ENCODE measurements around the gene LRRTM2.
"Not testable (repeated sequence)": the region's sequence is repeated elsewhere in the genome, so short reads cannot be mapped to it uniquely, and the experiment has no call there.

The LRRTM2 gene

GRCh38 chr5:138843316-138844124 is 31.6 kb downstream of the LRRTM2 start:
- no peak overlapping the region for H3K4me3 ChIP-seq (ENCODE audit: low read length)
- TF ChIP-seq, protein P1, sequence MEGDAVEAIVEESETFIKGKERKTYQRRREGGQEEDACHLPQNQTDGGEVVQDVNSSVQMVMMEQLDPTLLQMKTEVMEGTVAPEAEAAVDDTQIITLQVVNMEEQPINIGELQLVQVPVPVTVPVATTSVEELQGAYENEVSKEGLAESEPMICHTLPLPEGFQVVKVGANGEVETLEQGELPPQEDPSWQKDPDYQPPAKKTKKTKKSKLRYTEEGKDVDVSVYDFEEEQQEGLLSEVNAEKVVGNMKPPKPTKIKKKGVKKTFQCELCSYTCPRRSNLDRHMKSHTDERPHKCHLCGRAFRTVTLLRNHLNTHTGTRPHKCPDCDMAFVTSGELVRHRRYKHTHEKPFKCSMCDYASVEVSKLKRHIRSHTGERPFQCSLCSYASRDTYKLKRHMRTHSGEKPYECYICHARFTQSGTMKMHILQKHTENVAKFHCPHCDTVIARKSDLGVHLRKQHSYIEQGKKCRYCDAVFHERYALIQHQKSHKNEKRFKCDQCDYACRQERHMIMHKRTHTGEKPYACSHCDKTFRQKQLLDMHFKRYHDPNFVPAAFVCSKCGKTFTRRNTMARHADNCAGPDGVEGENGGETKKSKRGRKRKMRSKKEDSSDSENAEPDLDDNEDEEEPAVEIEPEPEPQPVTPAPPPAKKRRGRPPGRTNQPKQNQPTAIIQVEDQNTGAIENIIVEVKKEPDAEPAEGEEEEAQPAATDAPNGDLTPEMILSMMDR (conservative IDR thresholded peaks at IDR 0.05; ENCODE audit: low read length) = no peak
- peak; percentile 33 for DNase-seq (ENCODE audit: low read depth)

GRCh38 chr5:138841531-138841930 is 33.6 kb downstream of the LRRTM2 start:
- H3K4me3 ChIP-seq (ENCODE audit: low read length) = no peak overlapping the region
- no peak for DNase-seq (ENCODE audit: low read depth)
- TF ChIP-seq, protein P1 (conservative IDR thresholded peaks at IDR 0.05; ENCODE audit: low read length) = no peak

GRCh38 chr5:138840103-138840502 is 35.0 kb downstream of the LRRTM2 start:
- no peak for DNase-seq (ENCODE audit: low read depth)
- TF ChIP-seq, protein P1 (conservative IDR thresholded peaks at IDR 0.05; ENCODE audit: low read length) = no peak

DNA sequence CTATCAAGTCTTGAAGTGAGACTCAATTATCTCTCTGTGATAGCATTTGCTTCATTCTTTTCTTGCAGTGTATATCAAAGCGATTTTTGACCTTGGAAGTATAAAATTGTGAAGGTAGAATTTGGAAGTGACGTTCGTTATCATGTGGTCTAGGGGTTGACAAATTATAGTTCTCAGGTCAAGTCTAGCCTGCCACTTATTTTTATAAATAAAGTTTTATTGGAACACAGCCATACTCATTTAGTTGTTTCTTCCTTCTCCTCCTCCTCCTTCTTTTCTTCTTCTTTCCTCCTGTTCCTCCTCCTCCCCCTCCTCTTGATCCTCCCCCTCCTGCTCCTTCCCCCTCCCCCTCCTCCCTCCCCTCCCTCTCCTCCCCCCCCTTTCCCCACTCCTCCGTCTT is 38.0 kb downstream of the LRRTM2 start:
- H3K4me3 ChIP-seq (ENCODE audit: low read length) = no peak overlapping the region
- no peak for DNase-seq (ENCODE audit: low read depth)
- TF ChIP-seq, protein P1 (conservative IDR thresholded peaks at IDR 0.05; ENCODE audit: low read length) = no peak

More at GRCh38 chr5:138840103-138840502, 35.0 kb downstream of the LRRTM2 start:
- no peak overlapping the region for H3K4me3 ChIP-seq (ENCODE audit: low read length)

GRCh38 chr5:138834853-138835252 is 40.3 kb downstream of the LRRTM2 start:
- not testable (repeated sequence) for DNase-seq (ENCODE audit: low read depth); H3K4me3 ChIP-seq (ENCODE audit: low read length)

- no peak for DNase-seq (ENCODE audit: low read depth)
- TF ChIP-seq, protein P1 (conservative IDR thresholded peaks at IDR 0.05; ENCODE audit: low read length) = no peak
- H3K4me3 ChIP-seq (ENCODE audit: low read length) = no peak overlapping the region
Measured at GRCh38 chr5:138833726-138834480, 41.2 kb downstream of the LRRTM2 start.

GRCh38 chr5:138833080-138833479 is 42.1 kb downstream of the LRRTM2 start:
- DNase-seq (ENCODE audit: low read depth) = no peak
- H3K4me3 ChIP-seq (ENCODE audit: low read length) = no peak overlapping the region
- TF ChIP-seq, protein P1 (conservative IDR thresholded peaks at IDR 0.05; ENCODE audit: low read length) = no peak

Data from AG10803 (cell line).